IPS-18c (cell line): ENCODE measurements around the gene SRP68.
"Not testable (repeated sequence)": the region's sequence is repeated elsewhere in the genome, so short reads cannot be mapped to it uniquely, and the experiment has no call there.

Source experiments
- H3K4me3 ChIP-seq: 2 replicates; pipeline ENCODE4 v1.7.0; 2013; ENCODE audit warnings: low read depth, mild to moderate bottlenecking, low read length, moderate library complexity; ENCODE audit not compliant: insufficient read depth
- H3K9me3 ChIP-seq: one replicate; pipeline ENCODE4 v1.6.1; 2013; ENCODE audit warnings: mild to moderate bottlenecking, low read length, moderate library complexity; ENCODE audit not compliant: control insufficient read depth, insufficient read depth

The SRP68 gene

DNA sequence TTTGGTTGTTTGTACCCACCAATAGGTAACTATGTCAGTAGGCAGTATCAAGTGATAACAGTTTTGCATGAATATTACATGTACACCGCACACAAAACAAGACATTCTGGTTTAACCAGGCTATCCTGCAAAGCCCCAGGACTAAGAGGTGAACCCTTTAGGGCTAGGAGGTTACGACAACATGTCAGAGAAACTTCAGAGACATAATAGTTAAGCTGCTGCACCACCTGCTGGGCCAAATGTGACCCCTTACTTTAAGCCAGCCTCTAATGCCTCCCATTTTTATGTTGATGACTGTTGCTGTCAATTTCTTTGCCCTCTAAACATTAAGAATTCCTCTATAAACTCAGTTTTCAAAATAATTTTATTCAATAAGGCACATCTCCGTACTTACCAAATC lies 15.4 kb downstream of the SRP68 start:
- H3K4me3 ChIP-seq, result no peak overlapping the region
- H3K9me3 ChIP-seq, result no peaks in the 10 kb centered on the region

DNA sequence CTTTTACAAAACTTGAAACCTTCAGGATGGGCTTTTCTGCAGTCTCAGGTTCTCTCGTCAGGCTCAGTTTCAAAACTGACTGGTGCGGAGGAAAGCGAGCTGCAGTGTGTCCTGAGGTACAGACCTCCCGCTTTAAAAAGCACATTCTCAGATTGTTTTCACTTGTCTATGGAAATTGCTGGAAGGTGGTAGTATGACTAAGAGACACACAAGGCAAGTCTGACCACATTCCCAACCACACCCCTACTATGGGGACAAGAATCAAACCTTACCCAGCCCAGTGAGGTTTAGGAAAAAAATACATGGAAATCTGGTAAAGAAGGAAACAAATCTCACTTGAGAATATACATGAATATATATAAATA lies 18.2 kb downstream of the SRP68 start:
- H3K9me3 ChIP-seq, result no peaks in the 10 kb centered on the region
- H3K4me3 ChIP-seq, result no peak overlapping the region

- Histone ChIP-seq H3K9me3 (no peaks in the 10 kb centered on the region), H3K4me3 (no peak overlapping the region)
Measured at GRCh38 chr17:76053246-76054111, 18.8 kb downstream of the SRP68 start.

- no peak overlapping the region for H3K4me3 ChIP-seq
- H3K9me3 ChIP-seq, result no peaks in the 10 kb centered on the region
Measured at GRCh38 chr17:76051561-76051960, 20.8 kb downstream of the SRP68 start.

DNA sequence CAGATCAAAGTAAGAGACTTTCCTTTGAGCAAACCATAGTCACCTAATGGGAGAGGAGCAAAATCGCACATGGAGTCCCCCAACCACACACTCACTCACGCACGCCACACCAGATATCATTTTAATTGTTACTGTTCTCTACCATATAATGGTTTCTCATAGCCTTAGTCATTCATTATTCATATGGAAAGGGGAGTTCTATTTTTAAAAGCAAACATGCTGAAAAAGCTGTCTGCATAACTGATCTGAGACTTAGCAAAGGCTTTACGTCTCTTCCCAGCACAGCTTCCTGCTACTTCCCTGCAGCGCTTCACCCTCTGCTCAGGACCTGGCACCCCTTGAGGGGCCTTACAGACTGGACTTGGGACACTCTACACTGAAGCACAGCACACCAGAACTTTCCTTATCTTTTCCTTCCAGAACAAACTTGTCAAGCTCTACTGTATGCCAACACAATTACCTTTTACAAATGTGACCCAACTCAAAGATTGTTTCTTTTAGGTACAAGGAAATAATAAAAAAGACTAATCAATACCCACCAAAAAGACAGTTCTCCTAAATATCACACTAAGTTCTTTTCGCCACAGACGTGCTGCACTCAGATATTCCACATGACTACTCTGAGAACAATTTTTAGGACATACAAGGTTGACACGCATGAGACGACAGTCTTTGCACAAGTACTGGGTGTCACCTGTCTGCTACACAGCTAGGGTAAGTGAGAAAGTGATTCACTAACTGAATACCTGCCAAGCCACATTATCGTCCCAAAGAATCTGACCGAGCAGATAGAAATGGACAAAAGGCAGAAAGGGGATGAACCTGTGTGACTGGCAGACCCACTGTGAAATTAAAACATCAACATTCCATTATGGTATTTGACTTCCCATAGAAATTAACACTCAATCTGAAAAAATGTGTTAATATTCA lies 21.5 kb downstream of the SRP68 start:
- Histone ChIP-seq H3K4me3 (no peak overlapping the region), H3K9me3 (no peaks in the 10 kb centered on the region)

DNA sequence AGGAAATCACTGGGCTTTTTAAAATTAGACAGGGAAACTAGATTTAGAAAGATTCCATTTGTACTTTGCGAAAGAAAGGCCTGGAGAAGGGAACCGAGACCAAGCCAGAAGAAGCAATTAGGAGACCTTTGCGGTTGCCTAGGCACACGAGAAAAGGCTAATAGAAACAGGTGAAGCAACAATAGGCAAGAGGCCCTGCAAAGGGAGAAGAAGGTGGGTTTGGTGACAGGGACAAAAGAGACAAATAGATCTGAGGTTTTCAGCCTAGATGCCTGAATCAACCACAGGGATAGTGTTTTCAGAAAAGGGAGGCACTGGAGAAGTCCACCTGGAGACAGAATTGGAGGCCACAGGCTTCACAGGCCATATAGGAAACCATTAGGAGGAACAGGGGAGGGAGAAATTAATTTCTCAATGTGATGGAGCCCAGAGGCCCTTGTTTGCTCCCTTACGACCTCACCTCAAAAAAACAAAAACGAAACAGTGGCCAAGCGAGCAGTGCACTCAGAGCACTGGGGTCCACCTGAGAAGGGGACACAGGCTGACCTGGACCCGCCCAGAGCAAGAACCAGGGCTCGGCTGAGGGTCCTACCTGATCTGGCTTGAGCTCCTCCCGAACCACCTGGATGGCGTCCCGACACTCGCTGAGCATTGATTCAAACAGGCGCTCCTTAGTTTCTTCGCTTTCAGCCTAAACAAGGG lies 22.3 kb downstream of the SRP68 start:
- no peaks in the 10 kb centered on the region for H3K9me3 ChIP-seq
- no peak overlapping the region for H3K4me3 ChIP-seq

DNA sequence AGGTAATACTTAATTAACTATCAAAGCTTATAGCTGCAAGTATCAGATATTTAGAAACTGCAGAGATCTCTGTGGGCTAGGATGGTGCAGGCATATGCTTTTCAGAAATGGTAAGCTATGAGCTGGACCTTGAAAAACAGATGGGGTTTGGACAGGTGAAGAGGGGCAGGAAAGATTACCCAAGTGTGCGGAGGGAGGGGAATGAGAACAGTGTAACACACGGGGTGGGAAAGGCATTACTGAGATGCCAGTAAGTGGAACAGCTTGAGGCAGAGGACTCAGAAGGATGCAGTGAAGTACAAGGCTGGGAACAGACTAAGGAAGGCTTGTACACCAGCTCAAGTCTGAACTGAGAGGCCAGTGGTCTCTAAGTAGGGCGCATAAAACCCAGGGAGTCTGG lies 23.1 kb downstream of the SRP68 start:
- H3K9me3 ChIP-seq, result no peaks in the 10 kb centered on the region
- no peak overlapping the region for H3K4me3 ChIP-seq

DNA sequence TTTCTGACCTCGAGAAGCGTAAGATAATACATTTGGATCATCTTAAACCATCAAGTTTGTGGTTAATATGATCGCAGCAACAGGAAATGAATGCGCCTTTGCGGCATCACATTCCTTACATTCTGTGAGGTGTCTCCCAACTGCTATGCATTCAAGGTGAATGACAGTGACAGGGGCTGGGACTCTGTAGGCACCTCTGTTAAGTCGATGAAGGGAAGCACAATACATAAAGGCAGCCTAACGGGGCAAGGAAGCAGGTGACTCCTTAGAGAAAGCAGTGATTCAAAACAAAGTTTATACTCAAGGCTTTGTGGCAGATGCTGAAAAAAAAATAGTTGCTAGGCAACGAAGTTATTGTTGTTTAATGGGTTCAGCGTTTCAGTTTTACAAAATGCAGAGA lies 23.6 kb downstream of the SRP68 start:
- Histone ChIP-seq H3K4me3 (no peak overlapping the region), H3K9me3 (no peaks in the 10 kb centered on the region)

DNA sequence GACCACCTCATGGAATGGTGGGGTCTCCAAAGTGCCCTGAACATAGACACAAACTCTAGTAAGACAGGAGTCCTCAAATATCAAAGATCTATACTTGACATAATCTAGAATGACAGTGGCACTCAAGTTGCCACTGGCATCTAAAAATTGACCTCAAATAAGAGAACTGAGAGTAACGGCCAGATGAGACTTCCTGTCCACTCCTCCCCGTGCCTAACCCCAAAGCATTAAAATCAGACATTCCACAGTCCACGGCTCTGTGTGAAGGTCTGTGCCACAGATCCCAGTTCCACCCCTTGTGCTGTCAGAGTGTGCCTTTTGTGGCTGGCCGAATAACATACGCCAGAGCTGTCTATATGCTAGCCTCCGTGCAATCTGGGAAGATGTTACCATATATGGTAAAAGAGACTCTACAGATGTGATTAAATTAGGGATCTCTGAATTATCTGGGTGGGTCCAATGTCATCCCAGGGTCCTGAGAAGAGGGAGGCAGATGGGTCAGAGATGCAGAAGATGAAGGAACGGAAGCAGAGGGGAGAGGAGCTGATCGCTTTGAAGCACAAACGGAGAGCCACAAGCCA lies 24.2 kb downstream of the SRP68 start:
- no peaks in the 10 kb centered on the region for H3K9me3 ChIP-seq
- H3K4me3 ChIP-seq, result no peak overlapping the region

- no peak overlapping the region for H3K4me3 ChIP-seq
- no peaks in the 10 kb centered on the region for H3K9me3 ChIP-seq
Measured at GRCh38 chr17:76046064-76046463, 26.3 kb downstream of the SRP68 start.

- not testable (repeated sequence) for H3K4me3 ChIP-seq, H3K9me3 ChIP-seq
Measured at GRCh38 chr17:76044475-76045007, 27.8 kb downstream of the SRP68 start.

- H3K9me3 ChIP-seq, H3K4me3 ChIP-seq: not testable (repeated sequence)
Measured at GRCh38 chr17:76042868-76043267, 29.4 kb downstream of the SRP68 start.

DNA sequence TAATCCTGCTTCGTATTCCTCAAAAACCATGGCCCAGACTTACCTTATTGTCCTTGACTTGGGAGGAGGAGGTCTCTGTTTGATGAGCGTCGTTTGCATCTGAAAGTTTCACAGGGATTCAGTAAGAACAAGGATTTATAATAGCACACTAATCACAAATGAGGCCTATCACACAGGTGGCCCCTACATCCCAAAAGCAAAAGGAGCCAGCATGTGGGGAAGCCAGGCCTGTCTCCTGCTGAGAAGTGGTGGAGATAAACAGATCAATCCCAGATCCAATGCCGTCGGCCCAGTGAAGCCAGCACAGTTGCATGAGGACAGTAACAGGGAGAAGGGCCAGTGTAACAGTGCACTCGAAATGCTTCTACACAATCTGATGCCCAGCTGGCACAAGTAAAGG lies 31.9 kb downstream of the SRP68 start:
- no peaks in the 10 kb centered on the region for H3K9me3 ChIP-seq
- H3K4me3 ChIP-seq, result no peak overlapping the region

- H3K4me3 ChIP-seq, result no peak overlapping the region
- no peaks in the 10 kb centered on the region for H3K9me3 ChIP-seq
Measured at GRCh38 chr17:76039121-76039520, 33.2 kb downstream of the SRP68 start.

DNA sequence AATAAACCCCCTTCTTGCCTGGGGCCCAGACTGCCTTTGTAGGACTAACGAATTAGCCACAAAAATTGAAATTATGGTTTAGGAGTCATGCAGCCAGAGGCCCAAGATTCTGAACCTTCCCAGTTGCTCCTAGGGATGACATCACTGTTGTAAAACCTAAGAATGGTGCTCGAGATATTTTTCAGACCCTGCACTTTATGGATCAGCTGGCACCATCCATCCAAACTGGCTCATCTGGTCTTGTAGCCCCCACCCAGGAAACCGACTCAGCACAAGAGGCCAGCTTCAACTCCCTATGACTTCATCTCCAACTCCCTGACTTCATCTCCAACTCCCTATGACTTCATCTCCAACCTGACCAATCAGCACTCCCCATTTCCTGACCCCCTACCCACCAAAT lies 34.3 kb downstream of the SRP68 start:
- no peak overlapping the region for H3K4me3 ChIP-seq
- no peaks in the 10 kb centered on the region for H3K9me3 ChIP-seq

DNA sequence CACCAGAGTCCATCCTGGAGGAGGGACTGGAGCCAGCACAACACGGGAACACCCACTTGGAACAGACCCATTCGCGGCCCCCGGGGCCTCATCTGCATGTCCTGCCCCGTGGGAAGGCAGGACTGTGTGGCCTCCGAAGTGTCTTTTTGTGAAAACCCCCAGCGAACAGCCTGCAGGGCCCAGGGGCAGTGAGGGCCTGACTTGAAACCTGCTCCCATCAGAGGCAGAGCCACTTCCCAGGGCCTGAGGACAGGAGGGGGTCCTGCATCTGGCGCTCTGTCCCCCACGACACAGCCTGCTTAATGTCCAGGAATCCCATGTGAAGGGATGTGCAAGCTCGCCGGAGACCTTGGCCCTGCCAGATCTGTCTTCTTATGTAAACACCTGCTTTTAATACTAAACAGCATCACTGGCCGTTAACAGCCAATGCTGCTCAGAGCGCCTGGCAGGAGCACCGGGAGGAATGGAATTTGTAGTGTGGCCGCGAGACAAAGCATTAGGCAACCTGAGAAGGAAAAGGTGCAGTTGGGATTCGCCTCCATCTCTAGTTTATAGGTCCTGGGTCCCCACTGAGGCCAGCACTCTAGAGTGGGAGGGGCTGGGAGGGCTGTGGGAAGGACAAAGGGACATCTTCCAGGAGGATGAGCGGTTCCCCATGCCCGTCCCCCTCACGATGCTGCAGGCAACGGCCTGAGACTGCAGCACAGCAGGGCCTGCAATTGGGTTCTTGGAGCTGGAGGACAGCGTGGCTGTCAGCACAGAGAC lies 35.6 kb downstream of the SRP68 start:
- no peak overlapping the region for H3K4me3 ChIP-seq
- no peaks in the 10 kb centered on the region for H3K9me3 ChIP-seq
